ENCODE data around the gene TLE7. TPM values are rescaled to one million over a fixed set of nuclear protein-coding genes. Genes with fewer than 3 reads are reported as not detected.

TLE7 gene
- not detected in 2 replicates for total RNA-seq
- long read RNA-seq: 0 reads

GRCh38 chr16:71442051-71442440 is at the start of gene TLE7:
Gene TLE7, minus strand, starts transcription at chr16:71442054. Its CDS starts 8,730 bp downstream, at chr16:71433324.
- Mint-ChIP-seq H3K27ac (no peak within 1 kb of the TSS), H3K9me3 (ENCODE audit: low read depth) (peaks cover 18% of the 10 kb centered on the region), H3K27me3 (peaks cover 25% of the 10 kb centered on the region), H3K36me3 (ENCODE audit: insufficient read depth) (no peaks in the 10 kb centered on the region), H3K4me3 (ENCODE audit: low read depth) (no peak within 1 kb of the TSS), H3K4me1 (ENCODE audit: low read depth) (no peaks in the 10 kb centered on the region)
- TF ChIP-seq CTCF (IDR thresholded peaks at IDR 0.05; ENCODE audit: unreplicated experiment): no peak
- DNase-seq (ENCODE audit: low spot score, unreplicated experiment): no peak

- Mint-ChIP-seq H3K4me1 (ENCODE audit: low read depth) (no peaks in the 10 kb centered on the region), H3K27ac (no peak overlapping the region), H3K36me3 (ENCODE audit: insufficient read depth) (no peaks in the 10 kb centered on the region), H3K27me3 (no peaks in the 10 kb centered on the region), H3K9me3 (ENCODE audit: low read depth) (no peaks in the 10 kb centered on the region), H3K4me3 (ENCODE audit: low read depth) (no peak overlapping the region)
- DNase-seq (ENCODE audit: low spot score, unreplicated experiment): no peak
- TF ChIP-seq CTCF (IDR thresholded peaks at IDR 0.05; ENCODE audit: unreplicated experiment): no peak
Measured at GRCh38 chr16:71491054-71491453, 49.2 kb upstream of the TLE7 start.

GRCh38 chr16:71490361-71490760 is 48.5 kb upstream of the TLE7 start:
- Mint-ChIP-seq H3K27ac (no peak overlapping the region), H3K4me3 (ENCODE audit: low read depth) (no peak overlapping the region), H3K36me3 (ENCODE audit: insufficient read depth) (no peaks in the 10 kb centered on the region), H3K4me1 (ENCODE audit: low read depth) (no peaks in the 10 kb centered on the region), H3K9me3 (ENCODE audit: low read depth) (no peaks in the 10 kb centered on the region), H3K27me3 (no peaks in the 10 kb centered on the region)
- no peak for TF ChIP-seq CTCF (IDR thresholded peaks at IDR 0.05; ENCODE audit: unreplicated experiment)
- no peak for DNase-seq (ENCODE audit: low spot score, unreplicated experiment)

GRCh38 chr16:71489122-71489521 is 47.3 kb upstream of the TLE7 start, which contains the start of gene ZNF19:
Gene ZNF19, minus strand, starts transcription at chr16:71489324. Its CDS starts 7,210 bp downstream, at chr16:71482114.
- no peak for DNase-seq (ENCODE audit: low spot score, unreplicated experiment)
- Mint-ChIP-seq H3K4me1 (ENCODE audit: low read depth) (peaks cover 5% of the 10 kb centered on the region), H3K27me3 (no peaks in the 10 kb centered on the region), H3K9me3 (ENCODE audit: low read depth) (no peaks in the 10 kb centered on the region), H3K27ac (no peak within 1 kb of the TSS), H3K4me3 (ENCODE audit: low read depth) (no peak within 1 kb of the TSS), H3K36me3 (ENCODE audit: insufficient read depth) (no peaks in the 10 kb centered on the region)
- no peak for TF ChIP-seq CTCF (IDR thresholded peaks at IDR 0.05; ENCODE audit: unreplicated experiment)

GRCh38 chr16:71484006-71484893 is 42.4 kb upstream of the TLE7 start:
- Mint-ChIP-seq H3K27ac (peak overlapping the region; percentile 89), H3K27me3 (no peaks in the 10 kb centered on the region), H3K36me3 (ENCODE audit: insufficient read depth) (peaks cover 1% of the 10 kb centered on the region), H3K4me1 (ENCODE audit: low read depth) (peaks cover 11% of the 10 kb centered on the region), H3K4me3 (ENCODE audit: low read depth) (peak overlapping the region; percentile 78), H3K9me3 (ENCODE audit: low read depth) (no peaks in the 10 kb centered on the region)
- peak; percentile 48 for DNase-seq (ENCODE audit: low spot score, unreplicated experiment)
- TF ChIP-seq CTCF (IDR thresholded peaks at IDR 0.05; ENCODE audit: unreplicated experiment): no peak

Data from progenitor cell of endocrine pancreas (in vitro differentiated cells).